ENCODE results near the gene GANAB. TPM values are rescaled to one million over a fixed set of nuclear protein-coding genes. Genes with fewer than 3 reads are reported as not detected.
A peak's percentile ranks its signal among the peaks of the same experiment; 100 is the strongest.
"Not testable (repeated sequence)": the region's sequence is repeated elsewhere in the genome, so short reads cannot be mapped to it uniquely, and the experiment has no call there.

Gene GANAB
- total RNA-seq, 4 donors from 2014 or later = 41.3 to 65.1 (median 59.5) TPM

DNA sequence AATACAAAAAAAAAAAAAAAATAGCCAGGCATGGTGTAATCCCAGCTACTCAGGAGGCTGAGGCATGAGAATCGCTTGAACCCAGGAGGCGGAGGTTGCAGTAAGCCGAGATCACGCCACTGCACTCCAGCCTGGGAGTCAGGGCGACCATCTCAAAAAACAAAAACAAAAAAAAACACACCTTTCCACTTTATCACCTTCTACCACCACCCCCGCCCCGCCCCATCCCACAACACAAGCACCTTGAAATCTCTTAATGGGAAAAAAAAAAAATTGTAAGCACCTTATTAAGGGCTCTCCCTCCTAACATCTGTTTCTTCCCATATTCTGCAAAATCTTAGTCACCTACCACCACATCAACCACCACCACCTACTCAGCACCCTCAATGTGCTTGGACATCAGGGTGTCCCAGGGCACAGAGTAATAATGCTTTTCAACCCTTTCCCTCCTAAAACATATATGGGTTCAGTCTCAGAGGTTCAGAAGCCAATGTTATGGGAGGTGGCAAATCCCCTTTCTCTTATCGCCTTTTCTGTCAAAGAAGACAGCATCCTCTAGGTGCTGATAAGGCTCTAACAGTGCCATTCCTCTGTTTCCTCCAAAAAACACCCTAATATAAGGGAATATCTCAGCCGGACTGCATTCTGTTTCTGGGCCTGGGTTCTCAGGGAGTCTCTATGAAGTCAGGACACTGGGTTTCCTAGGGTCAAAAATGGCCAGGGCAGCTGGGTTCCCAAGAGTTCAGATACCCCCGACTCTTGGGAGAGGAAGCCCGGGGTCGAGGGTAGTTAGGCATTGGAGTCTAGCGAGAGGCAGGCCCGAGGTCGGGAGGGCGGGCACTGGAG lies 6.0 kb upstream of the GANAB start:
- Histone ChIP-seq H3K36me3 (peaks cover 0 to 22% of the 10 kb centered on the region in 2 donors), H3K27ac (peak overlapping the region; percentile 89 to 95 (median 92)), H3K4me1 (peaks cover 13 to 18% of the 10 kb centered on the region in 2 donors), H3K4me3 (peak overlapping the region; percentile 78 to 91 (median 86)), H3K9me3 (no peaks in the 10 kb centered on the region), H3K27me3 (no peaks in the 10 kb centered on the region)
- in situ Hi-C loops (cut with MboI; ENCODE audit: low sequenced_read_pairs in 4 of 4) (no loop called here), intact Hi-C loops (cut with DNase I; ENCODE audit: low total_unique reads) (loop anchor here (2.0 kb wide), 2 partner anchors 26 to 42 kb away; partner anchors contain the start of gene UBXN1)
- ATAC-seq (no peak), DNase-seq (no peak)
- TF ChIP-seq POLR2A (IDR thresholded peaks at IDR 0.05) = no peak
- TF ChIP-seq, protein P1, sequence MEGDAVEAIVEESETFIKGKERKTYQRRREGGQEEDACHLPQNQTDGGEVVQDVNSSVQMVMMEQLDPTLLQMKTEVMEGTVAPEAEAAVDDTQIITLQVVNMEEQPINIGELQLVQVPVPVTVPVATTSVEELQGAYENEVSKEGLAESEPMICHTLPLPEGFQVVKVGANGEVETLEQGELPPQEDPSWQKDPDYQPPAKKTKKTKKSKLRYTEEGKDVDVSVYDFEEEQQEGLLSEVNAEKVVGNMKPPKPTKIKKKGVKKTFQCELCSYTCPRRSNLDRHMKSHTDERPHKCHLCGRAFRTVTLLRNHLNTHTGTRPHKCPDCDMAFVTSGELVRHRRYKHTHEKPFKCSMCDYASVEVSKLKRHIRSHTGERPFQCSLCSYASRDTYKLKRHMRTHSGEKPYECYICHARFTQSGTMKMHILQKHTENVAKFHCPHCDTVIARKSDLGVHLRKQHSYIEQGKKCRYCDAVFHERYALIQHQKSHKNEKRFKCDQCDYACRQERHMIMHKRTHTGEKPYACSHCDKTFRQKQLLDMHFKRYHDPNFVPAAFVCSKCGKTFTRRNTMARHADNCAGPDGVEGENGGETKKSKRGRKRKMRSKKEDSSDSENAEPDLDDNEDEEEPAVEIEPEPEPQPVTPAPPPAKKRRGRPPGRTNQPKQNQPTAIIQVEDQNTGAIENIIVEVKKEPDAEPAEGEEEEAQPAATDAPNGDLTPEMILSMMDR (IDR thresholded peaks at IDR 0.05 in 4 of 5, conservative IDR thresholded peaks at IDR 0.05 in 1 of 5) = no peak

DNA sequence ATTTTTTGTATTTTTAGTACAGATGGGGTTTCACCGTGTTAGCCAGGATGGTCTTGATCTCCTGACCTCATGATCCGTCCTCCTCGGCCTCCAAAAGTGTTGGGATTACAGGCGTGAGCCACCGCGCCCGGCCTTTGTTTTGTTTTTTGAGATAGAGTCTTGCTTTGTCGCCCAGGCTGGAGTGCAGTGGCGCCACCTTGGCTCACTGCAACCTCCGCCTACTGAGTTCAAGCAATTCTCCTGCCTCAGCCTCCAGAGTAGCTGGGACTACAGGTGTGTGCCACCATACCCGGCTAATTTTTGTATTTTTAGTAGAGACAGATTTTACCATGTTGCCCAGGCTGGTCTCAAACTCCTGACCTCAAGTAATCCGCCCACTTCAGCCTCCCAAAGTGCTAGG lies 3.9 kb upstream of the GANAB start:
- ATAC-seq; intact Hi-C loops (cut with DNase I; ENCODE audit: low total_unique reads); H3K27ac ChIP-seq; in situ Hi-C loops (cut with MboI; ENCODE audit: low sequenced_read_pairs in 4 of 4); H3K9me3 ChIP-seq; DNase-seq; H3K27me3 ChIP-seq; H3K4me3 ChIP-seq: not testable (repeated sequence)
- peaks cover 0 to 22% of the 10 kb centered on the region in 2 donors for H3K36me3 ChIP-seq
- H3K4me1 ChIP-seq = peaks cover 26 to 31% of the 10 kb centered on the region in 2 donors

DNA sequence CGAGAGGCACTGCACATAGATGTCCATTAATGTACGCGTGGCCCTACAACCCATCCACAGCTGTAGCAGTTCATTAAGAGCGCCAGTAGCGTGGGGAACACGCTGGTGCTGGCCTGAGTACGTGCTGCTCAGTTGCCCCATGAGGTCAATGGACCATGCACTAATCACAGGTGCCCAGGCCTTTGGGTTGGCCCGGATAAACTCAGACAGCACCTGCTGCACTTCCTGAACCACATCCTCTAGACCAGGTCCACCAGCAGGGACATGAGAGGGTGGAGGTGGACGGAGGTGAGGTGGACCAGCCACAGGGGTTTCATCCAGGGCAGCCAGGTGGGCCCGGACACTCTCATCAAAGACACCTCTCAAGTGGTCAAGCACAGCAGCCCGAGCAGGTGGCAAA lies 3.1 kb upstream of the GANAB start:
- in situ Hi-C loops (cut with MboI; ENCODE audit: low sequenced_read_pairs in 4 of 4) (no loop called here), intact Hi-C loops (cut with DNase I; ENCODE audit: low total_unique reads) (loop anchor here (10.0 kb wide), 1 partner anchor 135 kb away; the partner anchor contains the start of gene TMEM179B)
- TF ChIP-seq, protein P1 (IDR thresholded peaks at IDR 0.05 in 4 of 5, conservative IDR thresholded peaks at IDR 0.05 in 1 of 5) = no peak
- Histone ChIP-seq H3K36me3 (peaks cover 0 to 24% of the 10 kb centered on the region in 2 donors), H3K27ac (no peak overlapping the region), H3K27me3 (no peaks in the 10 kb centered on the region), H3K9me3 (no peaks in the 10 kb centered on the region), H3K4me3 (no peak overlapping the region), H3K4me1 (peaks cover 34 to 38% of the 10 kb centered on the region in 2 donors)
- DNase-seq (no peak), ATAC-seq (no peak)

GRCh38 chr11:62648967-62649364 lies 2.6 kb upstream of the GANAB start:
- Histone ChIP-seq H3K36me3 (peaks cover 0 to 29% of the 10 kb centered on the region in 2 donors), H3K4me1 (peaks cover 37 to 42% of the 10 kb centered on the region in 2 donors), H3K27me3 (no peaks in the 10 kb centered on the region), H3K27ac (no peak overlapping the region), H3K9me3 (no peaks in the 10 kb centered on the region), H3K4me3 (no peak overlapping the region)
- intact Hi-C loops (cut with DNase I; ENCODE audit: low total_unique reads) = loop anchor here (10.0 kb wide), 1 partner anchor 136 kb away; the partner anchor contains the start of gene TMEM179B
- ATAC-seq (no peak), DNase-seq (no peak)
- TF ChIP-seq POLR2A (IDR thresholded peaks at IDR 0.05) = no peak
- TF ChIP-seq, protein P1 (IDR thresholded peaks at IDR 0.05 in 4 of 5, conservative IDR thresholded peaks at IDR 0.05 in 1 of 5) = no peak
- in situ Hi-C loops (cut with MboI; ENCODE audit: low sequenced_read_pairs in 4 of 4) = no loop called here

DNA sequence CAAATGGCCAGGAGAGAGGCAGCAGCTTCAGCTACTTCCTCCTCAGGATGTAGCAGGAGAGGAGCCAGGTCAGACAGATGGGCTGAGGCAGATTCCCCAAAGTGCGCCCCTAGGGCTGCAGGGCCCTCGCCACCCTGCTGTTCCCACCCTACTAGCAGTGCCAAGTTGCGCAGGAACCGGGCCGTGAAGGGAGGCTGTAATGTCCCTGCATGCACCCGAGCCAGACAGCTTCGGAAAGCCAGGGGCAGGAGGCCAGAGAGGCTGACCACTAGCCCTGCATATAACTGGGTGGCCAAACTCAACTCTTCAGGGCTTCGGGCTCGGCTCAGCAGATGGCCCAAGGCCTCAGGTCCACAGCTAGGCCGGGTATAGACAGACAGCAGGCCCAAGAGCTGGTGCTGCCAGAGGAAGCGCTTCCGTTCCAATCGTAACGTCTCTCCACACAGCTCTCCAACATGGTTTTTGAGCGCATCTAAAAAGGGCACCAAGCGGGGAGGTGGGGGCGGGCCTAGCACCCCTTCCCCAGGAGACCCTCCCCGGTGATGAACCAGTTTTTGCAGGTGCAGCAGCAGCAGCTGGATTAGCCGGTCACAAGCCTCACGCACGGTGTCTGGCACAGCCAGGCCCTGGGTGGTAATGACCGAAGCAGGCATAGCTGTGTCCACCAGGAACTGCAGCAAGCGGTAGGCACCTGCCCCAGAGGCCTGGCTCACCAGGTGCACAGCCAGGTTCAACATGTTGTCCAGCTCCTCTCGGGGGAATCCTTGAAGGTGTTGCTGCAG lies 2.0 kb upstream of the GANAB start:
- Histone ChIP-seq H3K9me3 (no peaks in the 10 kb centered on the region), H3K4me3 (no peak overlapping the region), H3K4me1 (peaks cover 42 to 43% of the 10 kb centered on the region in 2 donors), H3K36me3 (peaks cover 0 to 35% of the 10 kb centered on the region in 2 donors), H3K27ac (no peak overlapping the region), H3K27me3 (no peaks in the 10 kb centered on the region)
- in situ Hi-C loops (cut with MboI; ENCODE audit: low sequenced_read_pairs in 4 of 4) = no loop called here
- intact Hi-C loops (cut with DNase I; ENCODE audit: low total_unique reads) = loop anchor here (10.0 kb wide), 1 partner anchor 136 kb away; the partner anchor contains the start of gene TMEM179B
- no peak for TF ChIP-seq POLR2A (IDR thresholded peaks at IDR 0.05)
- TF ChIP-seq, protein P1 (IDR thresholded peaks at IDR 0.05 in 4 of 5, conservative IDR thresholded peaks at IDR 0.05 in 1 of 5) = no peak
- no peak for ATAC-seq
- no peak for DNase-seq
